Activated CD8-positive, alpha-beta memory T cell treated with anti-CD3 and anti-CD28 coated beads for 24 hours (primary cell): Measurements from ENCODE around the gene MED16.

Experiments used
- DNase-seq: peaks from one replicate; pipeline ENCODE4 v3.0.0-alpha.2; 2020

The MED16 gene

GRCh38 chr19:928471-929202, 35.6 kb upstream of the MED16 start:
- no peak for DNase-seq

GRCh38 chr19:927780-928401, 34.9 kb upstream of the MED16 start:
- DNase-seq = no peak

GRCh38 chr19:927351-927779, 34.4 kb upstream of the MED16 start:
- no peak for DNase-seq

GRCh38 chr19:926589-927350, 33.8 kb upstream of the MED16 start:
- DNase-seq = peak; percentile 72

GRCh38 chr19:926323-926588, 33.3 kb upstream of the MED16 start:
- DNase-seq = no peak

GRCh38 chr19:925526-926322, 32.7 kb upstream of the MED16 start, which contains the start of gene ARID3A:
Gene ARID3A, plus strand, starts transcription at chr19:926035. Its CDS starts 3,494 bp downstream, at chr19:929529.
- DNase-seq = peak; percentile 94

GRCh38 chr19:925087-925525, 32.1 kb upstream of the MED16 start:
- peak; percentile 71 for DNase-seq

GRCh38 chr19:924553-925086, 31.6 kb upstream of the MED16 start:
- DNase-seq = peak; percentile 69

- DNase-seq = peak; percentile 82
These were observed 27.3 kb upstream of the MED16 start for GRCh38 chr19:920051-920864.

- DNase-seq = peak; percentile 74
These were observed 26.4 kb upstream of the MED16 start for GRCh38 chr19:919199-920050.

GRCh38 chr19:918481-919198, 25.7 kb upstream of the MED16 start:
- no peak for DNase-seq

- DNase-seq = no peak
These were observed 25.1 kb upstream of the MED16 start for GRCh38 chr19:918152-918437.

- peak; percentile 77 for DNase-seq
These were observed 24.6 kb upstream of the MED16 start, which contains the start of gene KISS1R for GRCh38 chr19:917323-918151. Gene KISS1R, plus strand, starts transcription at chr19:917333. Its CDS starts 170 bp downstream, at chr19:917503.

GRCh38 chr19:916645-917322, 23.8 kb upstream of the MED16 start:
- no peak for DNase-seq

- peak; percentile 93 for DNase-seq
These were observed 20.2 kb upstream of the MED16 start, which contains the start of gene R3HDM4 for GRCh38 chr19:913080-913748. Gene R3HDM4, minus strand, starts transcription at chr19:913219. Its CDS starts 62 bp downstream, at chr19:913157.

GRCh38 chr19:912181-913079, 19.4 kb upstream of the MED16 start:
- no peak for DNase-seq
